Left hindlimb (tissue), 1 donor: ENCODE results near the gene INTS2.
"Not testable (repeated sequence)": the region's sequence is repeated elsewhere in the genome, so short reads cannot be mapped to it uniquely, and the experiment has no call there.

Source experiments
- DNase-seq: peaks from one replicate; pipeline ENCODE4 v3.0.0-alpha.2; 2018

INTS2 gene

DNA sequence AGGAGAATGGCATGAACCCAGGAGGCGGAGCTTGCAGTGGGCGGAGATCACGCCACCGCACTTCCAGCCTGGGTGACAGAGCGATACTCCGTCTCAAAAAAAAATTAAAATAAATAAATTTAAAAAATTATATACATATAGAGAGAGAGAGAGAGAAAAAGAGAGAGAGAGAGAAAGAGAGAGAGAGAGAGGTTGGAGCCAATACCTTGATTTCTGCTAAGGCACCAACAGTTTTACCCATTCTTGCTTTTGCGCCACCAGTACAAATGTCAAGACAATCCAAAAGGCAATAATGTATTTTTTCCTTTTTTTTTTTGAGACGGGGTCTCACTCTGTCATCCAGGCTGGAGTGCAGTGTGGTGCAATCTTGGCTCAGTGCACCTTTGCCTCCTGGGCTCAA, 81.7 kb downstream of the INTS2 start:
- DNase-seq = no peak

DNA sequence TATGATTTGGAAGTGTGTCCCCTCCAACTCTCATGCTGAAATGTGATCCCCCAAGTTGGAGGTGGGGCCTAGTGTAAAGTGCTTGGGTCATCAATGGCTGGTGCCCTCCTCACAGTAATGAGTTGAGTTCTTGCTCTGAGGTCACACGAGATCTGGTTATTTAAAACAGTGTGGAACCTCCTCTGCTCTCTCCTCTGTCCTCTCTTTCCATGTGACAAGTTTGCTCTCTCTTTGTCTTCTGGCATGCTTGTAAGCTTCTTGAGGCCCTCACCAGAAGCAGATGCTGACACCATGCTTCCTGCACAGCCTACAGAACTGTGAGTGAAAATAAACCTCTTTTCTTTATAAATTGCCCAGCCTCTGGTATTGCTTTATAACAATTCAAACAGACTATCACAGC, 84.3 kb downstream of the INTS2 start:
- DNase-seq = no peak

DNA sequence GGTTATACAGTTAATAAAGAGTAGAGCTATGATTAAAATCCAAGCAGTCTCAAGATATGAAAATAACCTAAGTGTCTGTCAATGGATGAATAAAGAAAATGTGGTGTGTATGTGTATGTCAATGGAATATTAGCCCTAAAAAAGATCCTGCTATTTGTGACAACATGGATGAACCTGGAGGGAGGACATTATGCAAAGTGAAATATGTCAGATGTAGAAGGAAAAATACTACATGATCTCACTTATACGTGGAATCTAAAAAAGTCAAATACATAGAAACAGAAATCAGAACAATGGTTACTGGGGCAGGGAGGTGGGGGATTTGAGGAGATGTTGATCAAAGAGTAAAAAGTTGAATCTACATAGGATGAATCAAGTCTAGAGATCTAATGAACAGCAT, 84.9 kb downstream of the INTS2 start:
- no peak for DNase-seq

- no peak for DNase-seq
These were observed 88.4 kb downstream of the INTS2 start for GRCh38 chr17:61839300-61839786.

- DNase-seq = peak; percentile 64
These were observed 90.4 kb downstream of the INTS2 start for GRCh38 chr17:61837175-61838051.

DNA sequence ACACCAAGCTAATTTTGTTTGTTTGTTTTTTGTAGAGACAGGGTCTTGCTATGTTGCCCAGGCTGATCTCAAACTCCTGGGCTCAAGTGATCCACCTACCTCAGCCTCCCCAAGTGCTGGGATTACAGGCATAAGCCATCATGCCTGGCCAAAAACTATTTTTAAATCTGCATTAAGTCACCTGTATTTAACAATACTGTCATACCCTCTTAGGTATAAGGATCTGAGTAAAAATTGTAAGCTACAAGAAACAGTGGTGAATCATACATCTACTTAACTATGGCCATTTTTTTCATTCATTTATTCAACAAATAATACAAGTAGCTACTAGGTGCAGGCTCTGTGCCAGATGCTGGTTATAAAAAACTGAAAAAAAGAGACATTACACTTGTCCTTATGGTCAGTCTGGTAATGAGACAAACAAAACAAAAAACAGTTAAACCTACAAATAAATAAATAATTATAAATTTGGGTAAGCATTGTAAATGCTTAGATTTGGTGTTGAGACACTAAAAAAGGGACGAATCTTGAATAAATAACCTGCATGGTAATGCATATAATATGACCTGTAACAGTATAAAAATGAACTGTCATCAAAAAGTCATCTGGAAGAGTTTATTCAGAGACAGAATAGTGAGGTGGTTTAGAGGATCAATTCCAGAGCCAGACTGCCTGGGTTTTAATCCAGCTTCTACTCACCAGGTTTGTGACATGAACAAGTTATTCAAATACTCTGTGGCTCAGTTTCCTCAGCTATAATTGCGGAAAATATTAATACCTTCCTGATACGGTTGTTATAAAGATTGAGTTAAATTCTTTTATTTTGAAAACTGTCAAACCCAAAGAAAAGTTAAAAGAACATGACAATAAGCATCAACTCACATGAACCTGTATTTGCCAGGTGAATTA, 91.3 kb downstream of the INTS2 start:
- no peak for DNase-seq

DNA sequence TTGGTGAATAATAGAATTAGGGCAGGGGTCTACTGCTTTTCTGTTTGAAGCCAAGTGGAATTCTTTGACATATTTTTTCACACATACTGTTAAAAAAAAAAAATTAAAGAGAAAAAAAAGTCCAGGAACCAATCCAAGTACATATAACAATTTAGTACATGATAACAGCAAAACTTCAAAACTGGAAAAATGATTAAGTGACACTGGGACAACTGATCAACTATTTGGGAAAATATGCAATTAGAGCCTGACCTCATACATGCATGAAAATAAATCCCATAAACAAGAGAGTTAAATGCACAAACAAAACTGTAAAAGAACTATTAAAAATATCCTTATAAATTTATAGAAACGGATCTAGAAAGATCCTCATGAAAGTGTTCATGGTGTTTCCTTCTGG, 92.2 kb downstream of the INTS2 start:
- DNase-seq = no peak

DNA sequence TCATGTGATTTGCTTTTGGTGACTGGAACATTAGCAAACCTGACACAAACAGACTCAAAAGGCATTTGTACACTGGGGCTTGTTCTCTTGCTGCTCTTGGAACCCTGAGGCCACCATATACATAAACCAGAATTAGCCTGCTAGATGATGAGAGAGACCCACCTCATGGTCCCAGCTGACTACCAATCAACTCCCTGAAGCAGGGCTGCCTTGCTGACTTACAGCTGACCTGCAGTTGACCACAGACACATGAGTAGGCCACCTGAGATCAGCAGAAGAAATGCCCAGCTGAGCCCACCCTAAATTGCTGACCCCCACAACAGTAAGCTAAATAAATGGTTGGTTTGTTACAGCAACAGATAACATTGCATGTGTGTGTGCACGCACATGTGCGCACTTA, 93.2 kb downstream of the INTS2 start:
- no peak for DNase-seq

GRCh38 chr17:61833536-61834193, 94.1 kb downstream of the INTS2 start:
- no peak for DNase-seq

- no peak for DNase-seq
These were observed 95.3 kb downstream of the INTS2 start for GRCh38 chr17:61832463-61832862.

- no peak for DNase-seq
These were observed 96.7 kb downstream of the INTS2 start for GRCh38 chr17:61831099-61831498.

DNA sequence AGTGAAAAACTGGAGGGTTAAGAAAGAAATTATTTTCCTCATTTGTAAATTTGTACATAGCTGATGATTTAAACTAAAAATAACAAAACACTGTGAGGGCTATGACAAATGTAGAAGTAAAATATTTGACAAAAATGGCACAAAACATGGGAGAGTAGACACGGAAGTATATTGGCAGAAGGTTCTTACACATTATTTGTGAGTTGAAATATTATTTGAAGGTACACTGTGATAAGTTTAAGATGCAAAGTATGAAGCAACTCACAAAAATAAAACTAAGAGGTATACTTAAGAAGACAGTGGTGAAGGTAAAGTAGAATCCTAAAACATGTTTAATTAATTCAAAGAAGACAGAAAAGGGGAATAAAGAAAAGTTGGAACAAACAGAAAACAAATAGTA, 99.1 kb downstream of the INTS2 start:
- DNase-seq = no peak

GRCh38 chr17:61827649-61828395, 100.0 kb downstream of the INTS2 start:
- DNase-seq = no peak

- not testable (repeated sequence) for DNase-seq
These were observed 100.9 kb downstream of the INTS2 start for GRCh38 chr17:61826866-61827265.

DNA sequence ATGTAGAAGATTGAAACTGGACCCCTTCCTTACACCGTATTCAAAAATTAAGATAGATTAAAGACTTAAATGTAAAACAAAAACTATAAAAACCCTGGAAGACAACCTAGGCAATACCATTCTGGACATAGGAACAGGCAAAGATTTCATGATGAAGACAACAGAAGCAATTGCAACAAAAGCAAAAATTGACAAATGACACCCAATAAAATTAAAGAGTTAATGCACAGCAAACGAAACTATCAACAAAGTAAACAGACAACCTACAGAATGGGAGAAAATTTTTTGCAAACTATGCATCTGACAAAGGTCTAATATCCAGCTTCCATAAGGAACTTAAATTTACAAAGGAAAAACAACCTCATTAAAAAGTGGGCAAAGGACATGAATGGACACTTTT, 101.6 kb downstream of the INTS2 start:
- DNase-seq = not testable (repeated sequence)

DNA sequence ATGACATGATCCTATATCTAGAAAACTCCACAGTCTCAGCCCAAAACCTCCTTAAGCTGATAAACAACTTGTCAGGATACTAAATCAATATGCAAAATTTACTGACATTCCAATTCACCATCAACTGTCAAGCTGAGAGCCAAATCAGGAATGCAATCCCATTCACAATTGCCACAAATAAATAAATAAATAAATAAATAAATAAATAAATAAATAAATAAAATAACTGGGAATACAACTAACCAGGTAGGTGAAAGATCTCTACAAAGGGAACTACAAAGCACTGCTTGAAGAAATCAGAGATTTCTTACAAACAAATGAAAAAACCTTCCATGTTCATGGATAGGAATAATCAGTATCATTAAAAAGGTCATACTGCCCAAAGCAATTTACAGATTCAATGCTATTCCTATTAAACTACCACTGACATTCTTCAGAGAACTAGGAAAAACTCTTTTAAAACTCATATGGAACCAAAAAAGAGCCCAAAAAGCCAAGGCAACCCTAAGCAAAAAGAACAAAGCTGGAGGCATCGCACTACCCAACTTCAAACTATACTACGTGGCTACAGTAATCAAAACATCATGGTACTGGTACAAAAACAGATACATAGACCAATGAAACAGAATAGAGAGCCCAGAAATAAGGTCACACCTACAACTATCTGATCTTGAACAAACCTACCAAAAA, 102.2 kb downstream of the INTS2 start:
- no peak for DNase-seq

DNA sequence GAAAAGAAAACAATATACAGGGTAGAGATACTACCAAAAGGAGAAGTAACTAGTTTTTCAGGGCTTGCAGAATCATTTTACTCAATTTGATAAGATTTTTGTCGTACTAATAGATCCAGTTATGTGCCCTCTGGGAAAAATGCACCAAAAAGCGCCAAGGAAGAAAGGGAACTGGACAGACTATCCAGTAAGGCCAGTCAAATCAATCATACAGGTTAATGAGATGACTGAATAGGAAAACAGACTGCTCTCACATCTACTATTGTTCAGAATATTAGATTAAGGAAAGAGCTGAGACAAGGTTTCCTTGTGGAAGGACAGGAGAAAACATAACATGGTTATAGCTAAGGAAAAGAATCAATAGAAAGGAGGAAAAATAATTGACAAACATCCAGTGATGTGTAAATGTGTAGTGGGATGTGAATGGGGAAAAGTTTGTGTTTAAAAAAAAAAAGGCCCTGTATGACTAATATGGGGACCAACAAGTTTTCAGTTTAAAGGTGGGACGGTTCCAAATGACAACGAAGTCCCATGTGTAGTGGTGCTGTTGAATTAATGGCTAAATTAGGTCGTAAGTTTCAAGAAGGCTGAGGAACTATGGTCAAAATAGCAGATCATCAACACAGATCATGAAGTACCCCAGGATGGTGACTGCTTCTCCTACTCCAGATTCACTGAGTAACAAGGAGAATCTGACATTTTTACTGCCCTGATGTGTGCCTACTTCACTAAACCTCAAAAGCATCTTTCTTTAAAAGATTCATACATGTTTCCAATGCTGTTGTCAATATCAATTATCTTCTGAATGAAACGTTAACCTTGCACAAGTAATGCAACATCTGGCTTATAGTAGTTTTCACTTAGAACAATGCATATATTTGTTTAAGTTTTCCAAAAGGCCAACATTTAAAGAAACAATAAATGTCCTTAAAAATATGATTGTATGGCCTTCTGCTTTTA, 105.2 kb downstream of the INTS2 start:
- DNase-seq = no peak

- DNase-seq = no peak
These were observed 106.1 kb downstream of the INTS2 start for GRCh38 chr17:61821655-61822054.

DNA sequence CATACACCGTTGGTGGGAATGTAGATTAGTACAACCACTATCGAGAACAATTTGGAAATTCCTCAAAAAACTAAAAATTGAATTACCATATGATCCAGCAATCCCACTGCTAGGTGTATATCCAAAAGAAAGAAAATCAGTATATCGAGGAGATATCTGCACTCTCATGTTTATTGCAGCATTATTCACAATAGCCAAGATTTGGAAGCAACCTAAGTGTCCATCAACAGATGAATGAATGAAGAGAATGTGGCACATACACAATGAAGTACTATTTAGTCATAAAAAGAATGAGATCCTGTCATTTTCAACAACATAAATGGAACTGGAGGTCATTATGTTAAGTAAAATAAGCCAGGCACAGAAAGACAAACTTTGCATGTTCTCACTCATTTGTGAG, 108.5 kb downstream of the INTS2 start:
- DNase-seq = not testable (repeated sequence)

- DNase-seq = no peak
These were observed 109.6 kb downstream of the INTS2 start for GRCh38 chr17:61818225-61818624.

DNA sequence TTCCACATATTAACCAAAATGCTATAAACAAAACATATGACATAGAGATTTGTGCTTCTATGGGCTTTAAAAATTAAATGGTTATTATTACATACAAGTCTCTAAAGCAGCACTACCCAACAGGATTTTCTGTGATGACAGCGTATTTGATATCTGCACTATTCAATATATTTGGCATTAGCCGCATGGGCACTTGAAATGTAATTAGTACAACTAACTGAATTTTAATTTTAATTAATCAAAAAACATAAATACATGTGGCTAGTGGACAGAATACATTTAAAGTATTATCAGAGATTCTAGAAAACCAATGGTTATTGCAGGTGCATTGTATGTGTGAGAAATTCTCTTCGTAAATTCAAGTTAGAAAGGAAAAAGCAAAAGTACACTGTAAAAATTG, 110.3 kb downstream of the INTS2 start:
- no peak for DNase-seq
